ENCODE measurements around the gene OR4D1.

OR4D1 gene

GRCh38 chr17:58193641-58194255, 45.6 kb downstream of the OR4D1 start:
- DNase-seq (ENCODE audit: low spot score): no peak

- no peak for DNase-seq (ENCODE audit: low spot score)
These were observed 47.4 kb downstream of the OR4D1 start for GRCh38 chr17:58195518-58196123.

- no peak for DNase-seq (ENCODE audit: low spot score)
These were observed 48.4 kb downstream of the OR4D1 start for GRCh38 chr17:58196610-58197009.

GRCh38 chr17:58200024-58200633, 51.9 kb downstream of the OR4D1 start:
- peak; percentile 61 for DNase-seq (ENCODE audit: low spot score)

GRCh38 chr17:58202859-58203258, 54.7 kb downstream of the OR4D1 start:
- no peak for DNase-seq (ENCODE audit: low spot score)

GRCh38 chr17:58204796-58205195, 56.6 kb downstream of the OR4D1 start:
- DNase-seq (ENCODE audit: low spot score): no peak

GRCh38 chr17:58205936-58206335, 57.8 kb downstream of the OR4D1 start:
- no peak for DNase-seq (ENCODE audit: low spot score)

- no peak for DNase-seq (ENCODE audit: low spot score)
These were observed 59.3 kb downstream of the OR4D1 start for GRCh38 chr17:58207451-58207850.

GRCh38 chr17:58208344-58208743, 60.2 kb downstream of the OR4D1 start:
- no peak for DNase-seq (ENCODE audit: low spot score)

Data from COLO829 (cell line).